HG03439 (cell line): ENCODE results near the gene CLRN1.
"Not testable (repeated sequence)": the region's sequence is repeated elsewhere in the genome, so short reads cannot be mapped to it uniquely, and the experiment has no call there.

Source experiments
- ATAC-seq: cut with Tn5 transposase; IDR thresholded peaks from one replicate; pipeline ENCODE4 v1.9.1; 2021; ENCODE audit warnings: mild to moderate bottlenecking, moderate library complexity; ENCODE audit not compliant: unreplicated experiment

The CLRN1 gene, protein sequence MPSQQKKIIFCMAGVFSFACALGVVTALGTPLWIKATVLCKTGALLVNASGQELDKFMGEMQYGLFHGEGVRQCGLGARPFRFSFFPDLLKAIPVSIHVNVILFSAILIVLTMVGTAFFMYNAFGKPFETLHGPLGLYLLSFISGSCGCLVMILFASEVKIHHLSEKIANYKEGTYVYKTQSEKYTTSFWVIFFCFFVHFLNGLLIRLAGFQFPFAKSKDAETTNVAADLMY

DNA sequence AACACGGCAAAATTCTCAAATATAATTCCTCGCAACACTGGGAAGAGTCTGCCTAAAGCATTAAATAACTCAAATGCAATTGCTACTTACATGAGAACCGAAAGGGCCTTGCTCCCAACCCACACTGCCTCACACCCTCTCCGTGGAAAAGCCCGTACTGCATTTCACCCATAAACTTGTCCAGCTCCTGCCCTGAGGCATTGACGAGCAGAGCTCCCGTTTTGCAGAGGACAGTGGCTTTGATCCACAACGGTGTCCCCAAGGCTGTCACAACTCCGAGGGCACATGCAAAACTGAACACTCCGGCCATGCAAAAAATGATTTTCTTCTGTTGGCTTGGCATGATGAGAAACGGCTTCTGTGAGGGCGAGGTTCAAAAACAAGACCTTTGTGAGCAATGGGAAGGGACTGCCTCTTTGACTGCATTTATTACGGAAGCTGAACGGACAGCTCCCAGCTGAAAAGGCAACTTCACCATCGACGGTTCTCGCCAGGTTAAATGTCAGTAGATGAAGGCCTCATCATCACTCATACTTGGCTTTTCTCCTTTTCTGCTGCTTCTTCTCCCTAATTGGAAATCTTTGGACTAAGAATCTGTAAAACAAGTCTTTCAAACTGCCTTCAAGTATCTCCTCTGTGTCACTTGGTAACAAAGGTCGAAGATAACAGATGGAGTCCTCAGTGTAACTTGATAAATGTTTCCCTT lies at the start of gene CLRN1:
Gene CLRN1 (minus strand): TSS at position 362 of the 706 bp plus-strand sequence. CDS start 19 bp downstream, at position 343.
- no peak for ATAC-seq

DNA sequence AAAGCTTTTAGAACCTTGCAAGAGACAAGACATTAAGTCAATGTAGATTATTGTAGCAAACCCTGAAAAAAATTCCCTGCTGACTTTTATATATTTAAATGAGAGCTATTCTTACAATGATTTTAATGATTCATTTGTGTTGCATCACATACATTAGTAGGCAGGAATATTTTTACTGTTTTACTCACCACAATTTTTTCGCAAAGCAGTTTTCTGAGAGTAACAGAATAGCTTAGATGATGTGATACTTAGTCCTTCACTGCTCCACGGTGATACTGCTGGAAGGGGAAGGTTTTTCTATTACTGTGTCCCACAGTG lies 43.9 kb upstream of the CLRN1 start:
- ATAC-seq, result no peak

DNA sequence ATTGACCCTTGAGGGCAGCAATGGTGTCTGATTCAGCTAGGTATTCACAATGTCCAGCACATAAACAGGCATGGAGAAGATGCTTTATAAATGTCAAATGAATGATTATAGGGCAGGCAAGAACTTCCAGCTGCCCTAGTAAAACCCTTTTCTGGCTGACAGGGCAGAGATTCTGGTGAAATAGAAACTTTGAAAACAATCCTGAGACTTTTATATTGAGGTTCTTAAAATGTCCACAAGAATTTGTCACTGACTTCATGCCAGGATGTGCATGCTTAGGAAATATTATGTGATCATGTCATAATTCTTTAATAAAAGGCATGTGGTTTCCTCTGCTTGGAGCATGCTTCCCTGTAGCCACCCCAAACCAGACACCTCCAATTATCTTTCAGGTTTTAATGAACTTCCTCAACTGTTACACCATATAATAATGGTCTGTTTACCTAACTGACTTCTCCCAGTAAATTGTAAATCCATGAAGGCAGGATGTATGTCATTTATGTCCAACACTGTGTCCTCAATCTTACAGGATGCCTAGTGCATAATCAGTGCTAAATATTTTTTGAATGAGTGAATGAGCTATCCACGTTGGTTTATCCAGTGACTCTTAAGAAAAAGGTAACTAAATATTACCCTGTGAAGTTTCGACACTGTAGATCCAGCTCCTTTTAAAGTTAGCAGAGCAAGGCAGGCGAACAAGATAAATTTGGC lies 43.4 kb upstream of the CLRN1 start:
- ATAC-seq, result no peak

DNA sequence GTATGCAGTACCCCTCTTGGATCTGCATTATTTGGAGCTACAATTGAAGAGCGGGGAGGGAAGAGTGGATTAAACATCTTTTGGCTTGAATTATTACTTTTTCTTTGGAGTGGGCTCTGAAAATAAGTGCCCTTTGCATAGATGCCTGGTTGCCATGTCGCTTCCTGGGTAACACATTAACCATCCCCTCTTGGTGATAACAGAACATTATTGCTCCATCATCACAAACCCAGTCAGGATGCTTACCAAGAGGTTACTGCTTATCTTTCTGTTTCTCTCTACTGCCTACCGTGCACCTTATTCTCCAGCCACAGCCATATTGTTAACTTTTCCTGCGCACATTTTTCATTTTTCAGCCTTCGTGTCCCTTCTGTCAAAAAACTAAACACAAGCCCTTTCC lies 42.7 kb upstream of the CLRN1 start:
- no peak for ATAC-seq

DNA sequence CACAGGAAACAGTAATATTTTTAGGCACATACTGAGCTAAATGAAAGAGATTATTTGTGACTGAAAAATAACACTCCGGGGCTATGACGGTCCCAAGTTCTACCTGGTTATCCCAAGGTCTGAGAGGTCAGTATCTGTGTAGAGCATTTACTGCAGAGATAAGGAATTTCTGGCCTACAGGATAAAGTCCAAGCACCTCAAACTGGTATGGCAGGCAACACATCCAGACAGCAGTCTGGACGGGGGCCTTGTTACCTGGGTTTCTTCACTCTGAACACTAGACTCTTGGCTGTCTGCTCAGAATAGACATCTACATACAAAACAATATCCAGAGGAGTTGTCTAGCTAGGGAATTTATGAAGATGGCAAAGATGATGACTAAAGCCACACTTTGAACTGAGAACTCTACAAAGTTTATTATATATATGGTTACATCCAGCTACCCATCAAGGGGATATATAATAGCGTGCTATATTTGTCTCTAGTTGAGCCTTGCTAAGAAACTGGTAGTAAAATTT lies 42.0 kb upstream of the CLRN1 start:
- ATAC-seq, result no peak

DNA sequence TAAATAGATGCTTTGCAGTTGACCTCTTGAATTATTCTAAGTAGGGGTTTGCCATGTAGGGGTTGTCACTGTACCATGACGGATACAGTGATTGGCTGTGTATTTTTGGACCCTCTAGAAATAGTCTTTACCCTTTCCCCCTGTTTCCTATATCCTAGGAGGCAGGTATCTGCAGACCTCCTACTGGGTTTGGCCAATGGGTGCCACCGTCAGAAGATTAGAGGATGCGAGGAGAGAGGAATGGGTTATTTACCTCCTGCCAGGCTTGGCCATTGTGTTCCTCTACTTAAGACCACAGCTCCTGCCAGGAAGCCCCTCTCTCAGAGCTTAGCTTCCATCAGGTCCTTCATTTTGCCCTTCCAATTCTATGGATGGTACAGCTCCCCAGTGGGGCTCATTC lies 40.2 kb upstream of the CLRN1 start:
- no peak for ATAC-seq

DNA sequence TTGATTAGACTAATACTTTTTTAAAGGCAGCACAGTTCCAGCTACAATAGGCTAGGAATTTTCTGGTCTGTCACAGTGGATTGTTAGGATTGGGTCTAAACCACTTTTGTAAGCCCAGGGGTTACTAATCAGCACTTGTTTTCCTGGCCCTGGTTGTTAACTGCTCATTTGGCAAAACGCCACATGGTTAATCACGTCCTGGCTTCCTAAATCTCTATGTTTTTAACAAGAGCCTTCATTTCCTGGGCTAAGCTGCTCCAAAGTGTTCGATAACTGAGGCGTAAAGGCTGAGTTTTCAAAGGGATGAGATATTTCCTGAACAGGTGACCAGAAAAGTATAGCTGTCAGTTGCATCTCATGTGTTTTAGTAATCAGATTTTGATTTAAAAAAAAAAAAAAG lies 38.9 kb upstream of the CLRN1 start:
- no peak for ATAC-seq

DNA sequence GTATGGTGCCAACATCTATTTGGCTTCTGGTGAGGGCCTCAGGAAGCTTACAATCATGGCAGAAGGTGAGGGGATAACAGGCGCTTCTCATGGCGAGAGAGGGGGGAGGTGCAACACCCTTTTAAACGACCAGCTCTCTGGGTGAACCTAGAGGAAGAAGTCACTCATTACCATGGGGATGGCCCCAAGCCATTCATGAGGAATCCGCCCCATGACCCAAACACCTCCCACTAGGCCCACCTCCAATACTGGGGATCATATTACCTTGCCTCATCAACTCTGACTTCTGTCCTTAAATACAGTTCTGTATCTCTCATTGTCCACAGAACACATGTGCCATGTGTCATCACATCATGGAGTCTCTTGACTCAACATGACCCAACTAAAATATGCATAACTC lies 37.5 kb upstream of the CLRN1 start:
- no peak for ATAC-seq

DNA sequence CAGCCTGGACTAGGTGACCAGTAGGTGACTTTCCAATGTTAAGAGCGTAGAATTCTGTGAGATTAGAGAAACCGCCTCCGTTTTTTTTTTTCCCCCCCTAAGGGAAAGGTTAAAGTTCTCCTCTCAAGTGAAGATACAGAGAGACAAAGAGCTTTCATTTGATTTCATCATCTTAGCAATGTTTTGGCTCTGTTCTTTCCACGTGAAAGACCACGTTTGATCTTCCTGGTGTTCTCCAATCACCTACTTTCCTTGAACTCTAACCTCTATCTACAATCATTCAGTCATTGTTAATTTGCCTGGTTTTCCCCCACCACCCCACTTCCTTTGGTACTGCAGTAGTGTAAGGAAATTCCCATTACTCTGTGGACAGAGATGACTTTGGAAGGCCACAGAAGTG lies 36.9 kb upstream of the CLRN1 start:
- no peak for ATAC-seq

DNA sequence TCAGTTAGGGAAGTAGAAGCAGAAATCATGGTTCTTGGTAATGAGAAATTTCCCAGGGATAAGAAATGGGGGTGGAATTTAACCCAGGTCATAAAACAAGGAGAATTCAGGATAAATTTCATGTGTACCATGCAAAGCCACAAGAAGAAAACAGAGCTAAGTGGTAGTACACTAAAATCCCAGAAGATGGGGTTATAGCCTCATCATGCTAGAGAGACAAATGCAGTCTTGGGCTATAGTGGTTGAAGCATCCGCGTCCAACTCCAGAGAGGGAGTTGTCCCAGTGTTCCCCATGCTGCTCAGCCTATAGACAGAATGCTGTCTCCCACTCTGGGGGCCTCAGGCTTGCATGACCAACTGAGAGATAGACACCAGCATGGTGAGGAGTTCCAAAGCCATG lies 36.2 kb upstream of the CLRN1 start:
- ATAC-seq, result no peak

DNA sequence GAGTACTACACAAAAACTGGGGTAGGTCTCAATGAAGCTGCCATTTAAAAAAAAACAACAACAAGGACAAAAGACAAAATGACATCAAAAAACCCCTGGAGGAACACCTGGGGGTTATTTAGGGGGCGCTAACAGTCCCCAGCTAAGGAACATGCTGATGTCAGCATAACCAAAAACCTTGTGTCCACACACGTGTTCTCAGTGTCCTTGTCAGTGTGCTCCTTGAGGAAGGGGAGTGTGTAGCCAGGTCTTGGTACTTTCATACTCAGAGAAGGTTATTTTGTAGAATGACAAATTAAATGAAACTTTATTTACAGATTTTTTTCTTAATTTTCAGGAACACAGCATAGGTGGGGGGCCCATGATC lies 31.2 kb upstream of the CLRN1 start:
- ATAC-seq, result no peak

DNA sequence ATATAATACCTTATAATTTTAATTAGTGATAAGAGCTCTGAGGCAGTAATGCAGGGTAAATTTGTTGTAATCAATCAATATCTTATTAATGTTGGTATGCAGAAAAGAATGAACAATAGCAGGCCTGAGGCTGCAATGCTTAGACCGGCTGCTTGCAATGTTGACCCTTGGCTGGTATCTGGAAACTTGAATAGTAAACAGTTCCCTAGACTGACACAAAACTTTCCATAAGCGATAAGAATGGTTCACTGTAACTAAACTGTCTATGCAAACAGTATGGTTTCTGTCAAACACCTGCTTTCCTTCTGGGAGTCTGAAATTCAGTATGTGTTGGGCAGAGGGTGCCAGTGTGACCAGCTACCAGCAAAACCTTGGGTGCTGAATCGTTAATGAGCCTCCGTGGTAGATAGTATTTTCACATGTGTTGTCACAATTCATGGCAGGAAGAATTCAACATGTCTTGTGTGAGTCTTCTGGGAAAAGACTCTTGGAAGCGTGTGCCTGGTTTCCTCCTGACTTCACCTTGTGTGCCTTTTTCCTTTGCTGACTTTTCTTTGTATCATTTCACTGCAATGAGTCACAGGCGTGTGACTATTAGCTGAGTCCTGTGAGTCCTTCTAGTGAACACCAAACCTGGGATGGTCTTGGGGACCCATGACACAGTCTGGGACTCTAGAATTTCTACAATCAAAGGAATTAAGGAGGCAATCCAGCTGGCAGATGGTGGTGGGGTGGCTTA lies 30.7 kb upstream of the CLRN1 start:
- ATAC-seq, result no peak

DNA sequence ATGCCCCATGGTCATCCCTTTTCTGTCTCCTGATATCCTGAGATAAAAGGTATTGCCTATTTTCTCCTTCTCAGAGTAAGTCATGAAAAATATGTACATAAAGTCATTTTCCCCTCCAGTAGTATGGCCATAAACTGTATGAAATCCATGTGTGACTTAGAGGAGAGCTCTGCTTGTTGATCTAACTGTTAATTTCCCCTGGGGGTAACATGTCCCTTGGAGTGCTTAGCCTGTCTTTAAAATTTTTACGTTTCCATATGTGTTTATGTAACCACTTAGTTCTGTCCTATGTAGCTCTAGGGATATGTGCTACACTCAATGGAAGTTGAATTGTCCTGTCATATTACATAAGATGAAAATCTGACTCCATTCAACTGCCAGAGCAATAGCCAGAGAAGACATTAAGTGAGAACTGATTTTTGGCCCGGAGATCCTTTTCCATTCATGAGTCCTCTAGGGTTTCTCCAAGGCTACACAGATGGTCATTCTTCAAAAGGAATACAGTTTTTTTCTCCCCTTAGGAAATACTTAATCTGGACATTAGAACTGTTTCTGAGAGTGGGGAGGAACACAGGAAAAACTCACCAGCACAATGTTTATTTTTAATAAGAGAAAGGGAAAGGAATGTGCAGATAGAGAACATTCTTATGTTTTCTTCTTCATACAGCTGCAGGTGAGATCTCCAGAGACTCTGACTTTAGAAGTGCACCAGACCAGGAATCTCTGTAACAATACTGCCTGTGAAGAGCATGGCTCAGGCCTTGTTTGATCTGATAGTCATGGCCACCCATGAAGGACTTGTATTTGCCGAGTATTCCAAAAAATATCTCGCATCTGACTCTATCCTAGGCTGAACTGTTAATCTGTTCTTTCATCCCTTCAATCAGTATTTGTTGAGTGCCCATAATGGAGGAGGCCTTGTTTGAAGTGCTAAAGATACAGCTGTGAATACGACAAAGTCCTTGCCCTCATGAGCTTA lies 29.8 kb upstream of the CLRN1 start:
- ATAC-seq, result no peak

DNA sequence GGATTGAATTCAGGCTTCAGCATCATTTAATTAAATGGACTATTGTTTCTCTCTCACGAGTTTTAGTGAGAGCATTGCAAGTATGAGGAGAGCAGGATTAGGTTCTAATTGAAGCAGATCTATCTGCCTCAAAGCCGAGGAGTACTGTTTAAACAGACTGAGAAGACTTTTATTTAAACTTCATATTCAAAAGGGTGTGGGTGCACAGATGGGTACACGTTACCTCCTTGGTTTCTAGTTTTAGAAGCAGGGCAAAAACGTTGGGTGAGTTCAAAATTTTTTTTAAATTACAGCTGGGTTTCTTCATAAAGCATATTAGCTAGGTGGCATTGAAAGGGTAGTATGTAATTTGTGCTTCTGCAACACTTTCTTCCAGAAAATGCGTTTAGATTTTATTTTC lies 26.5 kb upstream of the CLRN1 start:
- ATAC-seq, result no peak

DNA sequence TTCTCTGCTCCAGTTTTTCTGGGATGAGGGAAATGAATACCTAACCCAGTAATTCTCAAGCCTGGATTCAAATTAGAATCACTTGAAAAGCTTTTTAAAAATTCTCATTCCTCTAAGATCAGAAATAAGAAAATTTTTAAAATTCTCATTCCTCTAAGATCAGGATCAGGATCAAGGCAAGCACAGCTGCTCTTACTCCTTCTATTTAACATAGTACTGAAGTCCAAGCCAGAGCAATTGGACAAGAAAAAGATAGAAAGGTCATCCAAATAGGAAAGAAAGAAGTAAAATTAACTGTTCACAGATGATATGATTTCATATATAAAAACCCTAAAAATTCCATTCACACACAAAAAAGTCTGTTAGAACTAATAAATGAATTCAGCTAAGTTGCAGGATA lies 24.2 kb upstream of the CLRN1 start:
- ATAC-seq, result no peak

DNA sequence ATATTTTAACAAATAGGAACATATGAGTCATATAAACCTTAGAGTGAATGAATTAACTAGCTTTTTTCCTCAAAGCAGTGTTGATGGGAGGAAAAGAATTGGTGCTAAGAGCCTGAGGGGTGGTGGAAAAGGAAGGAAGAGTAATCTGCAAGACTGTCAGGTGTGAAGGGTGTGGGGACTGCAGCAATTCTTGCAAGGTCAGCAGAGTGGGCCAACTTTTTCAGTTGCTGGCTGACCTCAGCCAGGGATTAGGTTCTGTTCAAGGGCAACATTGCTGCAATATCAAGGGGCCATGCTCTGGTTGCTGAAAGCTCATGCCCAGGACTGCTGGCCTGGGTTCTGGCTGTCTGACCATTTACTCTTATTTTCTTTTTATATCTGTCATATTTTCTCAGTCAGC lies 23.0 kb upstream of the CLRN1 start:
- ATAC-seq, result no peak

DNA sequence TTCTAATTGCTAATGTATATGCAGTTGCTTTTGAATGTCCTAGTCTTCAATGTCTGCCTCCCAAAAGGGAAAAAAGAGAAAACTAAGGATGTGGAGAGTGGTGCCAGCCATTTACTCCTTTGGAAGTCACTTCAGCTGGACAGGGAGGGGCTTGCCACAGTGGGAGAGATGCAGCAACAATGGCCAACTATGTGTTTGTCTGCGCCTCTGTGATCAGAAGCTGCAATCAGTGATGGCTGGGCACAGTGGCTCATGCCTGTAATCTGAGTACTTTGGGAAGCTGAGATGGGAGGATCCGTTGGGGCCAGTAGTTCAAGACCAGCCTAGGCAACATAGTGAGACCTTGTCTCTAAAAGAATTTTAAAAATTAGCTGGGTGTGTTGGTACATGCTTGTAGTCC lies 16.7 kb upstream of the CLRN1 start:
- no peak for ATAC-seq

DNA sequence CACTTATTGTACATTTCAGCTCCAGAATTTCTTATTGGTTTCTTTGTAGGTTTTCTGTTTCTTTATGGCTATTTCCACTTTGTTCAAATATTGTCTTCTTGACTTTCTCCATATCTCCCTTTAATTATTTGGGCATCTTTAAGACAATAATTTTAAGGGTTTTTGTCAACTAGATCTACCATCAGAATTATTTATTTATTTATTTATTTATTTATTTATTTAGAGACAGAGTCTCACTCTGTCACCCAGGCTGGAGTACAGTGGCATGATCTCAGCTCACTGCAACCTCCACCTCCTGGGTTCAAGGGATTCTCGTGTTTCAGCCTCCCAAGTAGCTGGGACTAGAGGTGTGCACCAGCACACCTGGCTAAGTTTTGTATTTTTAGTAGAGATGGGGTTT lies 15.9 kb upstream of the CLRN1 start:
- not testable (repeated sequence) for ATAC-seq

DNA sequence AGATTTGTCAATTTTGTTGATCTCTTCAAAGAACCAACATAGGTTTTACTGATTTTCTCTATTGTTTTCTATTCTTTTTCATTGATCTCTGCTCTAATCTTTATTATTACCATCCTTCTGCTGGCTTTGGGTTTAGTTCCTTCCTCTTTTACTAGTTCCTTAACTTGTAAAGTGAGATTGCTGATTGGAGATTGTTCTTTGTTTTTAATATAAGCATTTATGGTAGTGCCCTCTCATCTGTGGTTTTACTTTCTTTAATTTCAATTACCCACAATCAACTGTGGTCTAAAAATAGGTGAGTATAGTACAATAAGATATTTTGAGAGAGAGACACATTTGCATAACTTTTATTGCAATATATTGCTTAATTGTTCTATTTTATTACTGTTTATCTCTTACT lies 13.2 kb upstream of the CLRN1 start:
- ATAC-seq, result no peak

DNA sequence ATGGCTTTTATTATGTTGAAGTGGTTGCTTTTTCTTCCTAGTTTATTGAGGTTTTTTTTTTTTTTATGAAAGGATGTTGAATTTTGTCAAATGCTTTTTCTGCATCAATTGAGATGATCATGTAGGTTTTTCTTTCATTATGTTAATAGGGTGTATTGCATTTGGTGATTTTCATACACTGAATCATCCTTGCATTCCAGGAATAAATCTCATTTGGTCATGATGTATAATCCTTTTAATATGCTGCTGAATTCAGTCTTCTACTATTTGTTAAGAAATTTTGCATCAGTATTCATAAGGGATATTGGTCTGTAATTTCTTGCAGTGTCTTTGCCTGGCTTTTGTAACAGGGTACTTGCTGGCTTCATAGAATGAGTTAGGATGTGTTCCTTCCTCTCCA lies 11.5 kb upstream of the CLRN1 start:
- ATAC-seq, result no peak
